Erythroblast (primary cell): ENCODE results near the gene SLC26A8.
"Not testable (repeated sequence)": the region's sequence is repeated elsewhere in the genome, so short reads cannot be mapped to it uniquely, and the experiment has no call there.

ENCODE experiments used
- DNase-seq, 2 experiments: peaks; one replicate each; lab custom pipeline; 2025; lab: John Stamatoyannopoulos, UW
- GATA1 ChIP-seq: IDR thresholded peaks from 2 replicates; pipeline ENCODE4 v1.6.1; 2011; ENCODE audit warnings: low read depth, mild to moderate bottlenecking, control low read depth, low read length, moderate library complexity
- POLR2A ChIP-seq: IDR thresholded peaks from 2 replicates; pipeline ENCODE4 v1.6.1; 2011; ENCODE audit warnings: mild to moderate bottlenecking, low read length

The SLC26A8 gene

GRCh38 chr6:36038120-36038876 lies 13.9 kb upstream of the SLC26A8 start:
- no peak for DNase-seq
- TF ChIP-seq GATA1, result no peak
- TF ChIP-seq POLR2A, result no peak

- TF ChIP-seq GATA1, result no peak
- no peak for TF ChIP-seq POLR2A
- DNase-seq, result no peak
Measured at GRCh38 chr6:36035225-36035624, 10.8 kb upstream of the SLC26A8 start.

GRCh38 chr6:36034441-36034840 lies 10.0 kb upstream of the SLC26A8 start:
- no peak for TF ChIP-seq POLR2A
- no peak for TF ChIP-seq GATA1

GRCh38 chr6:36033935-36034334 lies 9.5 kb upstream of the SLC26A8 start:
- TF ChIP-seq POLR2A (no peak), GATA1 (no peak)
- DNase-seq, result peak; percentile 29 to 59

More at GRCh38 chr6:36034441-36034840, 10.0 kb upstream of the SLC26A8 start:
- no peak for DNase-seq

GRCh38 chr6:36033144-36033543 lies 8.7 kb upstream of the SLC26A8 start:
- not testable (repeated sequence) for DNase-seq

- DNase-seq, result no peak
- TF ChIP-seq POLR2A, result no peak
- no peak for TF ChIP-seq GATA1
Measured at GRCh38 chr6:36032261-36032660, 7.8 kb upstream of the SLC26A8 start.

GRCh38 chr6:36029464-36029863 lies 5.0 kb upstream of the SLC26A8 start:
- peak; percentile 66 to 75 for DNase-seq
- TF ChIP-seq GATA1 (no peak), POLR2A (no peak)

- peak; percentile 90 to 91 for DNase-seq
- no peak for TF ChIP-seq GATA1
- TF ChIP-seq POLR2A, result peak; percentile 54
Measured at GRCh38 chr6:36028877-36029324, 4.5 kb upstream of the SLC26A8 start.

- TF ChIP-seq POLR2A (no peak), GATA1 (no peak)
- peak; percentile 78 to 86 for DNase-seq
Measured at GRCh38 chr6:36028088-36028876, 3.8 kb upstream of the SLC26A8 start.

- peak; percentile 98 for TF ChIP-seq POLR2A
- TF ChIP-seq GATA1, result no peak
- DNase-seq, result peak; percentile 100
Measured at GRCh38 chr6:36027501-36028087, 3.2 kb upstream of the SLC26A8 start, which contains the start of gene MAPK14. TSS of gene MAPK14 (plus strand) at chr6:36027808. CDS start at chr6:36028158, 350 bp downstream.

GRCh38 chr6:36025932-36026327 lies 1.5 kb upstream of the SLC26A8 start:
- no peak for DNase-seq
- TF ChIP-seq POLR2A (no peak), GATA1 (no peak)

- no peak for DNase-seq
- no peak for TF ChIP-seq GATA1
- no peak for TF ChIP-seq POLR2A
Measured at GRCh38 chr6:36025260-36025931, 955 bp upstream of the SLC26A8 start.

- TF ChIP-seq POLR2A, result no peak
- no peak for TF ChIP-seq GATA1
- no peak for DNase-seq
Measured at GRCh38 chr6:36020154-36020553, 4.3 kb downstream of the SLC26A8 start.
